ENCODE measurements around the gene PLEKHA1. TPM values are rescaled to one million over a fixed set of nuclear protein-coding genes. Genes with fewer than 3 reads are reported as not detected.

PLEKHA1 gene
- total RNA-seq, 1 experiment from 2014 or later, result 30.6 TPM

GRCh38 chr10:122393288-122393687 is 18.8 kb downstream of the PLEKHA1 start:
- Histone ChIP-seq H3K36me3 (ENCODE audit: control insufficient read depth in 1 of 2, insufficient read depth in 2 of 2, low read length in 2 of 2) (peaks cover 7 to 13% of the 10 kb centered on the region in 2 experiments; a peak in 3 of 4 replicates), H3K9me3 (ENCODE audit: control insufficient read depth in 1 of 2, insufficient read depth in 1 of 2, low read depth in 1 of 2, low read length in 2 of 2) (no peaks in the 10 kb centered on the region), H3K27ac (ENCODE audit: low read depth, low read length) (no peak overlapping the region), H3K4me1 (ENCODE audit: control insufficient read depth in 1 of 2, insufficient read depth in 2 of 2, low read length in 2 of 2) (no peaks in the 10 kb centered on the region), H3K27me3 (ENCODE audit: insufficient read depth, low read length) (no peaks in the 10 kb centered on the region), H3K9ac (ENCODE audit: low read length) (no peak overlapping the region), H3K4me2 (ENCODE audit: low read length) (no peak overlapping the region), H2AFZ (ENCODE audit: low read depth, low read length, poor library complexity, severe bottlenecking) (no peak overlapping the region), H4K20me1 (ENCODE audit: insufficient read depth) (no peaks in the 10 kb centered on the region), H3K79me2 (ENCODE audit: insufficient read depth, low read length) (peaks cover 29% of the 10 kb centered on the region), H3K4me3 (replicated peaks in 1 of 2; ENCODE audit: low read depth in 1 of 2, low read length in 2 of 2) (no peak overlapping the region), H3K9me2 (ENCODE audit: insufficient read depth) (no peaks in the 10 kb centered on the region)
- RAD21 ChIA-PET (ENCODE audit: low non-redundant PET in 1 of 2, low total read pairs in 2 of 2, uncharacterized antibody in 2 of 2, unreplicated experiment in 2 of 2), result no interaction called here
- CTCF ChIA-PET, result no interaction called here
- POLR2A ChIA-PET, result no interaction called here
- TF ChIP-seq EGR1 (IDR thresholded peaks at IDR 0.05; ENCODE audit: low read depth), result no peak
- TF ChIP-seq EZH2phosphoT487 (IDR thresholded peaks at IDR 0.05; ENCODE audit: borderline replicate concordance), result no peak
- TF ChIP-seq, protein P1, sequence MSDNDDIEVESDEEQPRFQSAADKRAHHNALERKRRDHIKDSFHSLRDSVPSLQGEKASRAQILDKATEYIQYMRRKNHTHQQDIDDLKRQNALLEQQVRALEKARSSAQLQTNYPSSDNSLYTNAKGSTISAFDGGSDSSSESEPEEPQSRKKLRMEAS (IDR thresholded peaks at IDR 0.05), result no peak
- no peak for TF ChIP-seq CEBPB (IDR thresholded peaks at IDR 0.05; ENCODE audit: low read depth)
- no peak for TF ChIP-seq POLR2AphosphoS5 (IDR thresholded peaks at IDR 0.05; ENCODE audit: low read depth, low read length)
- no peak for TF ChIP-seq SIN3A (IDR thresholded peaks at IDR 0.05; ENCODE audit: low read depth)
- TF ChIP-seq JUND (IDR thresholded peaks at IDR 0.05), result no peak
- no peak for TF ChIP-seq SP1 (IDR thresholded peaks at IDR 0.05; ENCODE audit: low read depth)
- TF ChIP-seq, protein P2, sequence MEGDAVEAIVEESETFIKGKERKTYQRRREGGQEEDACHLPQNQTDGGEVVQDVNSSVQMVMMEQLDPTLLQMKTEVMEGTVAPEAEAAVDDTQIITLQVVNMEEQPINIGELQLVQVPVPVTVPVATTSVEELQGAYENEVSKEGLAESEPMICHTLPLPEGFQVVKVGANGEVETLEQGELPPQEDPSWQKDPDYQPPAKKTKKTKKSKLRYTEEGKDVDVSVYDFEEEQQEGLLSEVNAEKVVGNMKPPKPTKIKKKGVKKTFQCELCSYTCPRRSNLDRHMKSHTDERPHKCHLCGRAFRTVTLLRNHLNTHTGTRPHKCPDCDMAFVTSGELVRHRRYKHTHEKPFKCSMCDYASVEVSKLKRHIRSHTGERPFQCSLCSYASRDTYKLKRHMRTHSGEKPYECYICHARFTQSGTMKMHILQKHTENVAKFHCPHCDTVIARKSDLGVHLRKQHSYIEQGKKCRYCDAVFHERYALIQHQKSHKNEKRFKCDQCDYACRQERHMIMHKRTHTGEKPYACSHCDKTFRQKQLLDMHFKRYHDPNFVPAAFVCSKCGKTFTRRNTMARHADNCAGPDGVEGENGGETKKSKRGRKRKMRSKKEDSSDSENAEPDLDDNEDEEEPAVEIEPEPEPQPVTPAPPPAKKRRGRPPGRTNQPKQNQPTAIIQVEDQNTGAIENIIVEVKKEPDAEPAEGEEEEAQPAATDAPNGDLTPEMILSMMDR (IDR thresholded peaks at IDR 0.05 in 2 of 3, conservative IDR thresholded peaks at IDR 0.05 in 1 of 3; ENCODE audit: borderline replicate concordance in 1 of 3, insufficient read depth in 1 of 3, low read depth in 2 of 3, low read length in 2 of 3), result no peak
- TF ChIP-seq SRF (IDR thresholded peaks at IDR 0.05; ENCODE audit: low read depth), result no peak
- no peak for TF ChIP-seq ELF1 (IDR thresholded peaks at IDR 0.05; ENCODE audit: borderline replicate concordance, low read depth)
- no peak for TF ChIP-seq YY1 (IDR thresholded peaks at IDR 0.05; ENCODE audit: extremely low read depth, insufficient replicate concordance, low read depth, low read length)
- no peak for TF ChIP-seq TCF7L2 (IDR thresholded peaks at IDR 0.05; ENCODE audit: borderline replicate concordance, extremely low read depth, insufficient read depth, insufficient read length)
- no TSS peak for BruUV-seq (replicated peaks)
- no peak for ATAC-seq
- intact Hi-C loops (cut with micrococcal nuclease), result no loop called here
- DNase-seq (ENCODE audit: low read depth, low spot score), result no peak
